ENCODE results near the gene ZYX.

DNA sequence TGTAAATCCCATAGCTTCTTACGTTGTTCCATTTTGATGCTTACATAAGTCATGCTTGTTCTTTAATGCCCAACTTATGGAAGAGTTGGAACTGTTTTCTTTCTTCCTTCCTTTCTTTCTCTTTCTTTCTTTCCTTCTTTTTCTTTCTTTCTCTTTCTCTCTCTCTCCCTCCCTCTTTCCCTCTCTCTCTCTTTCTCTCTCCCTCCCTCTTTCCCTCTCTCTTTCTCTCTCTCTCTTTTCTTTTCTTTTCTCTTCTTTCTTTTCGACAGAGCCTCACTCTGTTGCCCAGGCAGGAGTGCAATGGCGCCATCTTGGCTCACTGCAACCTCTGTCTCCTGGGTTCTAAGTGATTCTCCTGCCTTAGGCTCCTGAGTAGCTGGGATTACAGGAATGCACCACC, 37.5 kb upstream of the ZYX start:
- TF ChIP-seq, protein P1, sequence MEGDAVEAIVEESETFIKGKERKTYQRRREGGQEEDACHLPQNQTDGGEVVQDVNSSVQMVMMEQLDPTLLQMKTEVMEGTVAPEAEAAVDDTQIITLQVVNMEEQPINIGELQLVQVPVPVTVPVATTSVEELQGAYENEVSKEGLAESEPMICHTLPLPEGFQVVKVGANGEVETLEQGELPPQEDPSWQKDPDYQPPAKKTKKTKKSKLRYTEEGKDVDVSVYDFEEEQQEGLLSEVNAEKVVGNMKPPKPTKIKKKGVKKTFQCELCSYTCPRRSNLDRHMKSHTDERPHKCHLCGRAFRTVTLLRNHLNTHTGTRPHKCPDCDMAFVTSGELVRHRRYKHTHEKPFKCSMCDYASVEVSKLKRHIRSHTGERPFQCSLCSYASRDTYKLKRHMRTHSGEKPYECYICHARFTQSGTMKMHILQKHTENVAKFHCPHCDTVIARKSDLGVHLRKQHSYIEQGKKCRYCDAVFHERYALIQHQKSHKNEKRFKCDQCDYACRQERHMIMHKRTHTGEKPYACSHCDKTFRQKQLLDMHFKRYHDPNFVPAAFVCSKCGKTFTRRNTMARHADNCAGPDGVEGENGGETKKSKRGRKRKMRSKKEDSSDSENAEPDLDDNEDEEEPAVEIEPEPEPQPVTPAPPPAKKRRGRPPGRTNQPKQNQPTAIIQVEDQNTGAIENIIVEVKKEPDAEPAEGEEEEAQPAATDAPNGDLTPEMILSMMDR (conservative IDR thresholded peaks at IDR 0.05; ENCODE audit: low read depth, low read length): no peak
- no peak for TF ChIP-seq EZH2 (IDR thresholded peaks at IDR 0.05; ENCODE audit: borderline replicate concordance, low read depth, low read length, poor library complexity, severe bottlenecking)

Measured in A673 (cell line).